K562 (cell line): ENCODE measurements around the gene CUL5. TPM values are rescaled to one million over a fixed set of nuclear protein-coding genes. Genes with fewer than 3 reads are reported as not detected.

Experiments
- ATAC-seq: fragments of 200-7000 bp; cut with Tn5 transposase; 3 replicates; pipeline ENCODE4 v1.9.1; 2020; ENCODE audit warnings: moderate library complexity
- BruUV-seq: library from RNA; stranded (reverse); fragments of 400-500 nt; replicated peaks from 2 replicates; lab custom pipeline; 2021; lab: Mats Ljungman, UMichigan
- CTCF ChIA-PET: fragments of 300-600 bp; formaldehyde crosslinking; extraction: SDS; loops from one replicate; lab custom pipeline; 2021; ENCODE audit warnings: low intra/inter-chr PET ratio; lab: Yijun Ruan, JAX
- POLR2A ChIA-PET: fragments of 300-600, 350-650 bp; sonication (Branson Sonifier 250); formaldehyde crosslinking; extraction: SDS; loops from one replicate; lab custom pipeline; 2021; ENCODE audit warnings: antibody characterized with exemption, inconsistent platforms; lab: Yijun Ruan, JAX
- DNase-seq, 4 experiments: peaks; one replicate each; pipeline versions ENCODE4 v3.0.0 to v3.0.0-alpha.2; 2011 to 2018; ENCODE audit warnings: low spot score in 3 of 4, mixed read lengths in 3 of 4; ENCODE audit errors: extremely low read depth in 1 of 4
- FAIRE-seq: peaks from 2 replicates; lab custom pipeline; 2011; peaks lifted over from hg19 to GRCh38; lab: Jason Lieb, UNC
- H2AFZ ChIP-seq: 2 replicates; pipeline ENCODE4 v1.6.0; 2011; ENCODE audit warnings: low read depth, low read length, control low read depth, inconsistent platforms
- H3K27ac ChIP-seq: fragments of 200-600 bp; 3 replicates; pipeline ENCODE4 v1.8.0; 2011; ENCODE audit warnings: low read depth, mild to moderate bottlenecking, control low read depth, inconsistent platforms, low read length, moderate library complexity, mixed read lengths; ENCODE audit errors: extremely low read depth
- H3K27me3 ChIP-seq, 2 experiments: fragments of 300-600 bp in 1 of 2; 2 replicates in 1 of 2; 3 replicates in 1 of 2; pipeline versions ENCODE4 v1.6.0 to v1.8.0; 2011; ENCODE audit warnings: inconsistent platforms in 2 of 2, low read length in 2 of 2, mild to moderate bottlenecking in 1 of 2, mixed read lengths in 1 of 2, moderate library complexity in 1 of 2; ENCODE audit not compliant: control insufficient read depth in 2 of 2, insufficient read depth in 2 of 2
- H3K36me3 ChIP-seq: fragments of 300-600 bp; 3 replicates; pipeline ENCODE4 v1.8.0; 2011; ENCODE audit warnings: mild to moderate bottlenecking, low read length, inconsistent platforms; ENCODE audit not compliant: control insufficient read depth, insufficient read depth
- H3K4me1 ChIP-seq, 2 experiments: fragments of 200-600 bp in 1 of 2; replicated peaks in 1 of 2; 2 replicates in 1 of 2; 3 replicates in 1 of 2; pipeline versions ENCODE4 v1.5.1 to v1.8.0; 2011; ENCODE audit warnings: inconsistent platforms in 2 of 2, low read length in 2 of 2, mild to moderate bottlenecking in 1 of 2, mixed read lengths in 1 of 2, moderate library complexity in 1 of 2; ENCODE audit not compliant: control insufficient read depth in 2 of 2, insufficient read depth in 2 of 2
- H3K4me2 ChIP-seq: 2 replicates; pipeline ENCODE4 v1.6.1; 2011; ENCODE audit warnings: low read length, control low read depth, inconsistent platforms, mixed read lengths; ENCODE audit not compliant: insufficient read depth
- H3K4me3 ChIP-seq: fragments of 200-600 bp; sonication (generic), shearing (Covaris generic); 2 replicates; pipeline ENCODE4 v1.5.1; 2016; ENCODE audit warnings: control low read depth, inconsistent platforms
- H3K79me2 ChIP-seq: fragments of 200-600 bp; 3 replicates; pipeline ENCODE4 v1.8.0; 2011; ENCODE audit warnings: low read length, inconsistent platforms; ENCODE audit not compliant: control insufficient read depth, insufficient read depth
- H3K9ac ChIP-seq, 2 experiments: 2 replicates each; pipeline versions ENCODE4 v1.6.0 to v1.6.1; 2011; ENCODE audit warnings: low read depth in 2 of 2, low read length in 2 of 2, control low read depth in 1 of 2, inconsistent platforms in 1 of 2, mild to moderate bottlenecking in 1 of 2, mixed read lengths in 1 of 2; ENCODE audit not compliant: insufficient read depth in 1 of 2
- H3K9me1 ChIP-seq: one replicate; pipeline ENCODE4 v1.6.0; 2011; ENCODE audit warnings: inconsistent platforms, mild to moderate bottlenecking, low read length, moderate library complexity; ENCODE audit not compliant: control insufficient read depth, insufficient read depth
- H3K9me3 ChIP-seq: replicated peaks from 2 replicates; pipeline ENCODE4 v1.5.1; 2011; ENCODE audit warnings: low read depth, low read length, inconsistent platforms; ENCODE audit not compliant: control insufficient read depth, insufficient read depth
- H4K20me1 ChIP-seq: replicated peaks from 2 replicates; pipeline ENCODE4 v1.6.1; 2011; ENCODE audit warnings: low read length, inconsistent platforms, mixed read lengths; ENCODE audit not compliant: control insufficient read depth, insufficient read depth
- ATF3 ChIP-seq, 2 experiments: fragments of 450-650 bp in 1 of 2; sonication (generic) in 1 of 2; formaldehyde crosslinking in 1 of 2; IDR thresholded peaks in 1 of 2; conservative IDR thresholded peaks in 1 of 2; 2 replicates each; pipeline versions ENCODE4 v1.6.1 to v1.8.1; 2016 to 2023; ENCODE audit warnings: mild to moderate bottlenecking in 2 of 2, moderate library complexity in 2 of 2, inconsistent platforms in 1 of 2, missing genetic modification reagents in 1 of 2
- BACH1 ChIP-seq: fragments of 200-800 bp; sonication (Bioruptor generic); IDR thresholded peaks from 2 replicates; pipeline ENCODE4 v1.6.1; 2016; ENCODE audit warnings: missing genetic modification characterization, missing compliant biosample characterization
- E2F5 ChIP-seq: sonication (generic); formaldehyde crosslinking; IDR thresholded peaks from 2 replicates; pipeline ENCODE4 v1.8.0; 2022; ENCODE audit warnings: mild to moderate bottlenecking, missing genetic modification reagents
- EGR1 ChIP-seq: fragments of 450-650 bp; conservative IDR thresholded peaks from 2 replicates; pipeline ENCODE4 v1.6.1; 2017; ENCODE audit warnings: mild to moderate bottlenecking
- FOXJ3 ChIP-seq: sonication (generic); formaldehyde crosslinking; IDR thresholded peaks from 2 replicates; pipeline ENCODE4 v1.4.0; 2020; ENCODE audit warnings: mild to moderate bottlenecking, missing genetic modification reagents
- IRF2 ChIP-seq: sonication (generic); formaldehyde crosslinking; IDR thresholded peaks from 2 replicates; pipeline ENCODE4 v1.8.1; 2022; ENCODE audit warnings: mild to moderate bottlenecking, missing genetic modification reagents
- MTA2 ChIP-seq: fragments of 450-650 bp; IDR thresholded peaks from 2 replicates; pipeline ENCODE4 v1.6.1; 2016; ENCODE audit warnings: low read depth
- RBM17 ChIP-seq: fragments of 200-400 bp; formaldehyde crosslinking; IDR thresholded peaks from 2 replicates; pipeline ENCODE4 v1.6.1; 2017; ENCODE audit warnings: low read depth, mild to moderate bottlenecking, low read length, borderline replicate concordance
- RCOR1 ChIP-seq, 2 experiments: IDR thresholded peaks; 2 replicates each; pipeline ENCODE4 v1.6.1; 2012; ENCODE audit warnings: low read depth in 2 of 2, low read length in 2 of 2, borderline replicate concordance in 1 of 2, improper control_type of control experiment in 1 of 2
- STAG1 ChIP-seq: sonication (generic); formaldehyde crosslinking; IDR thresholded peaks from 2 replicates; pipeline ENCODE4 v1.5.0; 2020; ENCODE audit warnings: missing genetic modification reagents, borderline replicate concordance
- ZNF311 ChIP-seq: fragments of 250-450 bp; sonication (Bioruptor Pico); IDR thresholded peaks from 2 replicates; pipeline ENCODE4 v1.4.0; 2020; ENCODE audit warnings: mild to moderate bottlenecking, moderate library complexity
- ZNF668 ChIP-seq: fragments of 250-450 bp; sonication (Bioruptor Pico); IDR thresholded peaks from 2 replicates; pipeline ENCODE4 v1.8.0; 2022; ENCODE audit warnings: mild to moderate bottlenecking, inconsistent platforms
- WGBS: fragments of 100-300 bp; shearing (Covaris generic); methylation state at CpG from one replicate; pipeline ENCODE4 v1.1.6; 2016; ENCODE audit warnings: low coverage, mixed read lengths; ENCODE audit not compliant: insufficient coverage; ENCODE audit errors: missing lambda C conversion rate; 5-methylcytosine and 5-hydroxymethylcytosine counted together
- in situ Hi-C: fragments of 300-500 bp; cut with MboI; formaldehyde crosslinking; loops from 4 replicates; pipeline ENCODE4 v1.15.0; 2018; ENCODE audit warnings: inconsistent platforms, mixed read lengths
- intact Hi-C: fragments of 100-400 bp; cut with micrococcal nuclease; formaldehyde crosslinking; loops from 2 replicates; pipeline ENCODE4 v1.14.2; 2022
- polyA plus RNA-seq, 8 experiments: library from polyadenylated mRNA; depleted of rRNA in 4 of 8; stranded (reverse) in 5 of 8; unstranded in 3 of 8; fragments of >200 nt; fragmentation: Nextera tagmentation in 2 of 8; fragmentation: Illumina TruSeq in 1 of 8; extraction: Ambion mirVana in 2 of 8; extraction: Trizol in 1 of 8; gene quantifications; 2 replicates each; pipeline versions ENCODE4 v1.2.1 to v1.2.3, GENCODE V29; 2011 to 2014; ENCODE audit warnings: inconsistent platforms in 1 of 8, missing spikeins in 1 of 8
- total RNA-seq, 7 experiments: library from RNA; depleted of rRNA in 6 of 7; stranded (reverse); fragments of >200 nt in 6 of 7; fragmentation: Illumina TruSeq in 2 of 7; extraction: Trizol in 2 of 7; gene quantifications; 2 replicates each; pipeline versions ENCODE4 v1.2.1 to v1.2.3, GENCODE V29; 2011 to 2021; ENCODE audit warnings: low replicate concordance in 1 of 7

The CUL5 gene
- total and polyA plus RNA-seq, 9 of the 15 experiments (the other 6 are each of a cell fraction or from before 2014, with no cell fraction given): 14.3 to 45.9 (median 23.0) TPM

- H3K27me3 ChIP-seq: peaks cover 5 to 9% of the 10 kb centered on the region in 2 experiments; a peak in 2 of 5 replicates
- CTCF ChIA-PET: no interaction called here
- no peaks in the 10 kb centered on the region for H3K9me1 ChIP-seq
- H3K79me2 ChIP-seq: no peaks in the 10 kb centered on the region
- H3K4me1 ChIP-seq: 0 out of 5 replicates have a peak, but pooled peaks cover 0 to 3% of the 10 kb centered on the region in 2 experiments
- H3K4me2 ChIP-seq: no peak overlapping the region
- in situ Hi-C loops: no loop called here
- BruUV-seq: no TSS peak
- DNase-seq (no peak), FAIRE-seq (no peak), ATAC-seq (no peak)
- intact Hi-C loops: no loop called here
- no peak for TF ChIP-seq STAG1 (CRISPR knock-in tag)
- no peak for TF ChIP-seq EGR1
- TF ChIP-seq MTA2: no peak
- no peak for TF ChIP-seq ATF3 (IDR thresholded peaks at IDR 0.05)
- TF ChIP-seq ATF3 (CRISPR knock-in tag; conservative IDR thresholded peaks at IDR 0.05): no peak
- no peak for TF ChIP-seq E2F5 (CRISPR knock-in tag)
- no peak for TF ChIP-seq BACH1 (tag)
- TF ChIP-seq RCOR1 (IDR thresholded peaks at IDR 0.05; ENCODE audit: borderline replicate concordance in 1 of 2, low read depth in 2 of 2, low read length in 2 of 2): no peak
- no peak for TF ChIP-seq IRF2 (CRISPR knock-in tag)
- no peak for TF ChIP-seq FOXJ3 (CRISPR knock-in tag)
- TF ChIP-seq ZNF311 (CRISPR knock-in tag): no peak
- TF ChIP-seq ZNF668 (CRISPR knock-in tag): no peak
- TF ChIP-seq RBM17: no peak
- H3K9ac ChIP-seq: no peak overlapping the region
- no peak overlapping the region for H3K27ac ChIP-seq
- no peak overlapping the region for H3K4me3 ChIP-seq
- H2AFZ ChIP-seq: no peak overlapping the region
- POLR2A ChIA-PET: interaction anchor here (0.5 kb wide), 1 partner anchor 318 kb away, joined by 3 read pairs; no protein-coding TSS in a partner anchor
- WGBS: 10% methylated on average over 5 of the region's 5 CpGs
- no peaks in the 10 kb centered on the region for H4K20me1 ChIP-seq
- no peaks in the 10 kb centered on the region for H3K36me3 ChIP-seq
- no peaks in the 10 kb centered on the region for H3K9me3 ChIP-seq
These were observed 16.8 kb upstream of the CUL5 start for GRCh38 chr11:107991868-107992414.
